Brain microvascular endothelial cell (primary cell): Measurements from ENCODE around the gene CHN2.
A peak's percentile ranks its signal among the peaks of the same experiment; 100 is the strongest.

Experiments used
- DNase-seq: peaks from one replicate; pipeline ENCODE4 v3.0.0-alpha.2; 2020
- H3K27ac ChIP-seq: fragments of 250-450 bp; sonication (Bioruptor Pico); 2 replicates; pipeline ENCODE4 v1.5.1; 2020; ENCODE audit warnings: mild to moderate bottlenecking, moderate library complexity
- H3K27me3 ChIP-seq: fragments of 250-450 bp; sonication (Bioruptor Pico); replicated peaks from 2 replicates; pipeline ENCODE4 v1.5.1; 2020; ENCODE audit warnings: mild to moderate bottlenecking
- H3K36me3 ChIP-seq: fragments of 250-450 bp; sonication (Bioruptor Pico); replicated peaks from 2 replicates; pipeline ENCODE4 v1.5.1; 2020; ENCODE audit warnings: mild to moderate bottlenecking
- H3K4me3 ChIP-seq: 2 replicates; pipeline ENCODE4 v1.5.1; 2011; ENCODE audit warnings: low read depth, mild to moderate bottlenecking, control low read depth, low read length, moderate library complexity
- CTCF ChIP-seq: IDR thresholded peaks from 2 replicates; pipeline ENCODE4 v1.5.1; 2011; ENCODE audit warnings: low read depth, mild to moderate bottlenecking, moderate library complexity, low read length, control low read depth, inconsistent platforms; ENCODE audit errors: missing control alignments
- in situ Hi-C: cut with HindIII; loops from 2 replicates; pipeline ENCODE4 v1.10.0; 2017; ENCODE audit warnings: low sequenced_read_pairs, low pct_ligation_motif_present

CHN2 gene

GRCh38 chr7:29173458-29173857, 21.1 kb upstream of the CHN2 start:
- in situ Hi-C loops: no loop called here
- H3K27ac ChIP-seq: no peak overlapping the region
- no peaks in the 10 kb centered on the region for H3K36me3 ChIP-seq
- TF ChIP-seq CTCF: no peak
- DNase-seq: no peak
- no peak overlapping the region for H3K4me3 ChIP-seq
- H3K27me3 ChIP-seq: no peaks in the 10 kb centered on the region

GRCh38 chr7:29177963-29178600, 16.5 kb upstream of the CHN2 start:
- Histone ChIP-seq H3K36me3 (no peaks in the 10 kb centered on the region), H3K27me3 (no peaks in the 10 kb centered on the region), H3K27ac (no peak overlapping the region), H3K4me3 (no peak overlapping the region)
- peak; percentile 59 for DNase-seq
- no peak for TF ChIP-seq CTCF
- in situ Hi-C loops: no loop called here

GRCh38 chr7:29179115-29179514, 15.5 kb upstream of the CHN2 start:
- H3K36me3 ChIP-seq: no peaks in the 10 kb centered on the region
- no peak for DNase-seq
- H3K27ac ChIP-seq: no peak overlapping the region
- in situ Hi-C loops: no loop called here
- H3K4me3 ChIP-seq: no peak overlapping the region
- H3K27me3 ChIP-seq: no peaks in the 10 kb centered on the region
- TF ChIP-seq CTCF: no peak

- Histone ChIP-seq H3K27ac (no peak overlapping the region), H3K27me3 (no peaks in the 10 kb centered on the region), H3K36me3 (no peaks in the 10 kb centered on the region), H3K4me3 (no peak overlapping the region)
- no peak for DNase-seq
- no peak for TF ChIP-seq CTCF
- in situ Hi-C loops: no loop called here
These were observed 10.0 kb upstream of the CHN2 start for GRCh38 chr7:29184599-29184998.

- Histone ChIP-seq H3K4me3 (no peak overlapping the region), H3K36me3 (no peaks in the 10 kb centered on the region), H3K27me3 (no peaks in the 10 kb centered on the region), H3K27ac (no peak overlapping the region)
- no peak for DNase-seq
- TF ChIP-seq CTCF: no peak
- in situ Hi-C loops: no loop called here
These were observed 9.0 kb upstream of the CHN2 start for GRCh38 chr7:29185613-29186012.

- peak; percentile 95 for TF ChIP-seq CTCF
- Histone ChIP-seq H3K4me3 (no peak overlapping the region), H3K36me3 (no peaks in the 10 kb centered on the region), H3K27ac (no peak overlapping the region), H3K27me3 (peaks cover 18% of the 10 kb centered on the region)
- DNase-seq: peak; percentile 9
- in situ Hi-C loops: no loop called here
These were observed 4.8 kb upstream of the CHN2 start for GRCh38 chr7:29189743-29190201.
